Esophagus muscularis mucosa (tissue), 4 donors: ENCODE measurements around the gene POLR3GL. TPM values are rescaled to one million over a fixed set of nuclear protein-coding genes. Genes with fewer than 3 reads are reported as not detected.

ENCODE experiments used
- DNase-seq: peaks from one replicate; pipeline ENCODE4 v3.0.0-alpha.2; 2017; ENCODE audit errors: extremely low spot score
- H3K27ac ChIP-seq, 4 donors: fragments of 200-600 bp; sonication (generic); replicated peaks in 1 of 4; 1 replicate in 3 of 4; 2 replicates in 1 of 4; pipeline ENCODE4 v1.5.1; 2016 to 2019; ENCODE audit warnings: mild to moderate bottlenecking in 1 of 4
- H3K27me3 ChIP-seq, 4 donors: fragments of 200-600 bp; sonication (generic); one replicate each; pipeline versions ENCODE4 v1.5.1 to v1.6.0; 2016 to 2019
- H3K36me3 ChIP-seq, 4 donors: fragments of 200-600 bp; sonication (generic); one replicate each; pipeline ENCODE4 v1.5.1; 2016 to 2019
- H3K4me1 ChIP-seq, 4 donors: fragments of 200-600 bp; sonication (generic); one replicate each; pipeline ENCODE4 v1.5.1; 2016 to 2019
- H3K4me3 ChIP-seq, 4 donors: fragments of 200-600 bp; sonication (generic); 1 replicate in 2 of 4; 2 replicates in 2 of 4; pipeline ENCODE4 v1.5.1; 2016 to 2019; ENCODE audit warnings: mild to moderate bottlenecking in 4 of 4, moderate library complexity in 1 of 4
- H3K9me3 ChIP-seq, 4 donors: fragments of 200-600 bp; sonication (generic); 1 replicate in 3 of 4; 2 replicates in 1 of 4; pipeline ENCODE4 v1.5.1; 2016 to 2019
- EP300 ChIP-seq: sonication (generic); formaldehyde crosslinking; IDR thresholded peaks from one replicate; pipeline ENCODE4 v1.6.1; 2017; ENCODE audit warnings: antibody characterized with exemption
- POLR2A ChIP-seq: fragments of 450-650 bp; IDR thresholded peaks from one replicate; pipeline ENCODE4 v1.6.1; 2017; ENCODE audit warnings: antibody characterized with exemption, moderate library complexity, mild to moderate bottlenecking, low read depth
- POLR2AphosphoS5 ChIP-seq, 2 donors: sonication (generic); formaldehyde crosslinking; IDR thresholded peaks; one replicate each; pipeline ENCODE4 v1.6.1; 2017; ENCODE audit warnings: antibody characterized with exemption in 2 of 2
- WGBS: methylation state at CpG from one replicate; pipeline ENCODE4 v1.1.5; 2018; 5-methylcytosine and 5-hydroxymethylcytosine counted together
- intact Hi-C: fragments of 100-400 bp; cut with DNase I; formaldehyde crosslinking; loops from one replicate; pipeline ENCODE4 v1.15.1; 2023
- total RNA-seq, 4 donors: library from RNA; depleted of rRNA; stranded (reverse); fragments of >200 nt; gene quantifications; one replicate each; pipeline versions ENCODE4 v1.1.0 to v1.2.1, GENCODE V29; 2016
- TF ChIP-seq, protein P1 (sequence below), 3 experiments: fragments of 200-600 bp in 2 of 3; fragments of 450-650 bp in 1 of 3; sonication (generic) in 2 of 3; IDR thresholded peaks; one replicate each; pipeline ENCODE4 v1.5.1; 2017 to 2019; ENCODE audit warnings: antibody characterized with exemption in 3 of 3, mild to moderate bottlenecking in 2 of 3, moderate library complexity in 1 of 3

The POLR3GL gene, protein sequence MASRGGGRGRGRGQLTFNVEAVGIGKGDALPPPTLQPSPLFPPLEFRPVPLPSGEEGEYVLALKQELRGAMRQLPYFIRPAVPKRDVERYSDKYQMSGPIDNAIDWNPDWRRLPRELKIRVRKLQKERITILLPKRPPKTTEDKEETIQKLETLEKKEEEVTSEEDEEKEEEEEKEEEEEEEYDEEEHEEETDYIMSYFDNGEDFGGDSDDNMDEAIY
- 10 to 100 TPM; 29.0 to 41.5 (median 35.5) TPM for total RNA-seq

DNA sequence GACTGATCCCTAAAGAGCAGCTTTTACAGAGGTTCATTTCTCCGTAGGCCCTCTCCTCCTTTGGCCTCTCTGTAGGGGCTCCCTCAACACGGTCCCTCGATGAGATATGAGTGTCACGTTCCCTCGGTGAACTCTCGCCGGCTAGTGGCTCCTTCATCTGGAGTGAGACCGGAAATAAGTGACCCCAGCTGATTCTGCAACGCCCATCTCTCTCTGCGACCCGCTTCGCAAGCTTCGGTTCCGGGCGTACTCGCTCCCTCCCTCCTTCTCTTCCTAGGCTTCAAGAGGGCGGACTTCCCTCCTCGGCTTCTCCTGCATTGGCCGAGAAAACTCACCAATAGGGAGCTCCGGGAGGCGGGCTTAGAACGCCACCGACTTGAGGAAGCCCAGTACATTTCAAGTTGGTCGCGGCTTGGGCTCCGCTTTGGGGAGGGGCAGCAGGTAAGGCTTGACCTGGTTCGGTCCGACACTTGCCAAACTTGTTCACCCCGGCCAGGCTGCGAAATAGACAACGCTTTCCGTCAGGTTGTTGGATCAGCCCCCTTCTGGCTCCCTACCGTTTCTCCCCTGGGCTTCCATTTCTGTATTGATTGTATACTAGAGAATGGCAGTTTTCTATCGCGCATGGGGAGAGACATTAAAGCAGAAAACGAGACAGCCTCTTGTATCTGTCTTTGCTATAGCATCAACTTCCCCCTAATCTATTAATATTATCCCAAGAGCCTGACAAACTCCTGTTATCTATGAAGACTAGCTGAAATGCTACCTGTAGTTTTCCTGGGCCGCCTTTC is at the start of gene POLR3GL, which contains the start of gene ANKRD34A:
Gene POLR3GL, plus strand, starts transcription at position 363 of the 791 bp plus-strand sequence. CDS start 10,176 bp downstream, outside the sequence.
Gene ANKRD34A, minus strand, starts transcription at position 248 of the 791 bp plus-strand sequence. CDS start 2,816 bp downstream, outside the sequence.
- intact Hi-C loops = loop anchor here (5.0 kb wide), 1 partner anchor 37 kb away; the partner anchor contains the start of gene RBM8A
- WGBS = 2% methylated on average over 31 of the region's 37 CpGs
- Histone ChIP-seq H3K27ac (peak within 1 kb of the TSS; percentile 98 to 100 (median 98)), H3K36me3 (no peaks in the 10 kb centered on the region), H3K4me1 (peaks cover 24 to 63% (median 61%) of the 10 kb centered on the region in 4 donors), H3K4me3 (peak within 1 kb of the TSS; percentile 58 to 76 (median 68)), H3K9me3 (peaks cover 0 to 9% (median 3%) of the 10 kb centered on the region in 4 donors), H3K27me3 (no peaks in the 10 kb centered on the region)
- TF ChIP-seq POLR2A (peak; percentile 54), POLR2AphosphoS5 (IDR thresholded peaks at IDR 0.05) (peak in 1 of 2 donors; percentile 99), EP300 (no peak)
- TF ChIP-seq, protein P1, sequence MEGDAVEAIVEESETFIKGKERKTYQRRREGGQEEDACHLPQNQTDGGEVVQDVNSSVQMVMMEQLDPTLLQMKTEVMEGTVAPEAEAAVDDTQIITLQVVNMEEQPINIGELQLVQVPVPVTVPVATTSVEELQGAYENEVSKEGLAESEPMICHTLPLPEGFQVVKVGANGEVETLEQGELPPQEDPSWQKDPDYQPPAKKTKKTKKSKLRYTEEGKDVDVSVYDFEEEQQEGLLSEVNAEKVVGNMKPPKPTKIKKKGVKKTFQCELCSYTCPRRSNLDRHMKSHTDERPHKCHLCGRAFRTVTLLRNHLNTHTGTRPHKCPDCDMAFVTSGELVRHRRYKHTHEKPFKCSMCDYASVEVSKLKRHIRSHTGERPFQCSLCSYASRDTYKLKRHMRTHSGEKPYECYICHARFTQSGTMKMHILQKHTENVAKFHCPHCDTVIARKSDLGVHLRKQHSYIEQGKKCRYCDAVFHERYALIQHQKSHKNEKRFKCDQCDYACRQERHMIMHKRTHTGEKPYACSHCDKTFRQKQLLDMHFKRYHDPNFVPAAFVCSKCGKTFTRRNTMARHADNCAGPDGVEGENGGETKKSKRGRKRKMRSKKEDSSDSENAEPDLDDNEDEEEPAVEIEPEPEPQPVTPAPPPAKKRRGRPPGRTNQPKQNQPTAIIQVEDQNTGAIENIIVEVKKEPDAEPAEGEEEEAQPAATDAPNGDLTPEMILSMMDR (IDR thresholded peaks at IDR 0.05) = no peak
- DNase-seq = peak; percentile 98

DNA sequence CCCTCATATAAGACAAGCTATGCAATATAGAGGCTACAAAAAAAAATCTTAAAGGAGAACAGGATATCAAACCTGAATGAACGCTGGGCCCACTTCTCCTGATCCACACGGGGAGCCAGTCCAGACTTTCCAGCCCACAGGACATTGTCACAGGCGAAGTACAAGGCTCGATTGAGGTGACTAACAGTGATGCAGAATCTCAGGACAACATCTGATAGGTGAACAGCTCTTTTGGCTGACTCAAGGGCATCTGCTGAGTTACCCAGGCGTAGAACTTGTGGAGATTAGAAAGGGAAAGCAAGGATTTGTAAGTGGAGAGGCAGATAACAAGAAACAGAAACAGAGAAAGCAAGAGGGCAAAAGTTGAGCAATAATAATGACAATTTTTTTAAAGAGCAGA is 47.7 kb upstream of the POLR3GL start:
- Histone ChIP-seq H3K9me3 (no peaks in the 10 kb centered on the region), H3K36me3 (peaks cover 13 to 52% (median 43%) of the 10 kb centered on the region in 4 donors), H3K4me1 (peaks cover 20 to 32% (median 29%) of the 10 kb centered on the region in 4 donors), H3K27me3 (no peaks in the 10 kb centered on the region), H3K27ac (peak overlapping the region in 1 of 4 donors; percentile 93), H3K4me3 (no peak overlapping the region)
- TF ChIP-seq POLR2AphosphoS5 (IDR thresholded peaks at IDR 0.05) (no peak), POLR2A (no peak), EP300 (no peak)
- TF ChIP-seq, protein P1 (IDR thresholded peaks at IDR 0.05) = no peak
- intact Hi-C loops = loop anchor here (5.0 kb wide), 1 partner anchor 96 kb away; no protein-coding TSS in a partner anchor
- 84% methylated on average over 5 of the region's 5 CpGs for WGBS
- DNase-seq = no peak

DNA sequence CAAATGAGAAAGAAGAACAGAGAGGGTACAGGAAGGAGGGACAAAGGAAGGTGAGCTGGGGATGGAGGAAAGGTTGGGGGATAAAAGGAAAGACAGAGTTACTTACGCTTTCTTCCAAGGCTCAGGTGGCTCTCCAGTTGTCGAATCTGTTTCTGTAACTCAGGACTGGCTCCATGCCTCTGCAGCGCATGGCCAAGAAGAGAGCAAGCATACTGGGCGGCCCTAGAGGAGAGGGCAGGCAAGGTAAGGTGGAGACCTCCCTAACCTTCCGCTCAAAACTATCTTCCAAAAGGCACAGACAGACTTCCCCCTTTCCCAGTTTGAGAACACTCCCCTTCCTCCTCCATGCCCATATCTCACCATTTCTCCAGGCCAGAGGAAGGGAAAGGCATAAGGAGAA is 46.9 kb upstream of the POLR3GL start:
- Histone ChIP-seq H3K4me1 (peaks cover 20 to 32% (median 29%) of the 10 kb centered on the region in 4 donors), H3K36me3 (peaks cover 6 to 44% (median 39%) of the 10 kb centered on the region in 4 donors), H3K4me3 (peak overlapping the region; percentile 79 to 91 (median 80)), H3K27me3 (no peaks in the 10 kb centered on the region), H3K27ac (peak overlapping the region; percentile 82 to 93 (median 90)), H3K9me3 (no peaks in the 10 kb centered on the region)
- no peak for TF ChIP-seq POLR2A
- no peak for TF ChIP-seq EP300
- TF ChIP-seq POLR2AphosphoS5 (IDR thresholded peaks at IDR 0.05) = no peak
- TF ChIP-seq, protein P1 (IDR thresholded peaks at IDR 0.05) = no peak
- intact Hi-C loops = loop anchor here (5.0 kb wide), 1 partner anchor 95 kb away; no protein-coding TSS in a partner anchor
- WGBS = 79% methylated on average over 5 of the region's 5 CpGs
- no peak for DNase-seq

DNA sequence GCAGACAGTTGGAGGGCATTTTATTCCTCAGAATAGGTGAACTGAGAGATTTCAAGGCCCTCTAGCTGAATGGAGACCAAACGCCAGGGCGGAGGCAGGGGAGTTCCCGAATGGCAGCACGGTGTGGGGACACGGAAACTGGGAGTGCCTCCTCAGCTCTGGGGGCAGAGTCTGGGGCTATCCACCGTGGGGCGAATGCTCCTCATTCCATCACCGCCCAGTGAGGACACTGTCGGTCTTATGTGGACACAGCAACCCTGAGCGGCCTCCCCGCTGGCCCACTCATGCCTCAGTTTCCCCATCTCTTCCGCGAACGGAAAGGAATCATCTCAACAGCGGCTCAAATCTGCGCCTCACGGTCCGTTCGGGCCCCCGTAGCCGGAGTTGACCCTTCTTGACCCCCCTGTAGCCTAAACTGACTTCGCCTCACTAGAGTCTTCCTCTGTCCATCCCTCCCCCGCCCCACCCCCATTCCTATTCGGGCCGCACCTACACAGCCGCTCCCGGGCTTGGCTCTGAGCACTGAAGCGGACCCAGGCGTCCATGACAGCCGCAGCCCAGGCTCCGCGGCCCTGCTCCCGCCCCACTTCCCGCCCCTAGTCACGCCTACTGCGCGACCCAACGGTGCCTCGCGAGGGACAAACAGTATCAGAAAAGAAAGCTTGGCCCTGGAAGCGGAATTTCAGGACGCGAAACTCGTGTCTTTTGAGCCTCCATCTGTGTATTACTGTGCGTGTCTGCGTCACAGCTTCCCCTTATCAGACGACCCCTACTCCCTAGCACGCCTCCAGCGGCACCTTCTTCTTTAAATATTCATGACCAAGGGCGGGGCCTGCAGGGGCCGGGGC is 46.1 kb upstream of the POLR3GL start, which contains the start of gene PEX11B:
Gene PEX11B, minus strand, starts transcription at position 574 of the 848 bp plus-strand sequence. Its CDS starts 29 bp downstream, at position 545.
- Histone ChIP-seq H3K27me3 (no peaks in the 10 kb centered on the region), H3K4me1 (peaks cover 20 to 32% (median 29%) of the 10 kb centered on the region in 4 donors), H3K36me3 (peaks cover 6 to 48% (median 37%) of the 10 kb centered on the region in 4 donors), H3K9me3 (no peaks in the 10 kb centered on the region), H3K27ac (peak within 1 kb of the TSS; percentile 82 to 93 (median 90)), H3K4me3 (peak within 1 kb of the TSS; percentile 79 to 91 (median 80))
- peak; percentile 97 for DNase-seq
- intact Hi-C loops = loop anchor here (5.0 kb wide), 1 partner anchor 94 kb away; no protein-coding TSS in a partner anchor
- peak; percentile 51 for TF ChIP-seq POLR2A
- TF ChIP-seq, protein P1 (IDR thresholded peaks at IDR 0.05) = peak in 1 of 3 experiments; percentile 23
- no peak for TF ChIP-seq EP300
- TF ChIP-seq POLR2AphosphoS5 (IDR thresholded peaks at IDR 0.05) = peak; percentile 86 to 88
- WGBS = 0% methylated on average over 47 of the region's 51 CpGs
